HCT116 (cell line): ENCODE data around the gene ADAM17.
A peak's percentile ranks its signal among the peaks of the same experiment; 100 is the strongest.
"Not testable (repeated sequence)": the region's sequence is repeated elsewhere in the genome, so short reads cannot be mapped to it uniquely, and the experiment has no call there.

ENCODE experiments used
- CTCF ChIP-seq, 3 experiments: fragments of 200-600 bp in 1 of 3; sonication (generic) in 1 of 3; IDR thresholded peaks in 2 of 3; conservative IDR thresholded peaks in 1 of 3; 2 replicates each; pipeline ENCODE4 v1.5.1; 2012 to 2017; ENCODE audit warnings: low read depth in 2 of 3, low read length in 2 of 3, antibody characterized with exemption in 1 of 3, borderline replicate concordance in 1 of 3, control low read depth in 1 of 3, mild to moderate bottlenecking in 1 of 3, mixed read lengths in 1 of 3, mixed run types in 1 of 3, moderate library complexity in 1 of 3; ENCODE audit not compliant: insufficient read depth in 1 of 3
- EZH2 ChIP-seq: fragments of 200-600 bp; sonication (generic); IDR thresholded peaks from 2 replicates; pipeline ENCODE4 v1.6.1; 2017; ENCODE audit warnings: antibody characterized with exemption, mixed run types
- EZH2phosphoT487 ChIP-seq: fragments of 200-600 bp; IDR thresholded peaks from 2 replicates; pipeline ENCODE4 v1.6.1; 2018; ENCODE audit warnings: antibody characterized with exemption, borderline replicate concordance
- MAX ChIP-seq: IDR thresholded peaks from 2 replicates; pipeline ENCODE4 v1.6.1; 2012
- POLR2A ChIP-seq: IDR thresholded peaks from 2 replicates; pipeline ENCODE4 v1.7.0; 2011; ENCODE audit warnings: borderline replicate concordance; ENCODE audit not compliant: insufficient read depth, insufficient read length; ENCODE audit errors: extremely low read depth
- POLR2AphosphoS5 ChIP-seq: IDR thresholded peaks from 2 replicates; pipeline ENCODE4 v1.6.1; 2011; ENCODE audit warnings: mild to moderate bottlenecking, low read depth, low read length, moderate library complexity
- RAD21 ChIP-seq: IDR thresholded peaks from 2 replicates; pipeline ENCODE4 v1.6.1; 2012; ENCODE audit warnings: low read depth, mild to moderate bottlenecking
- REST ChIP-seq: IDR thresholded peaks from 2 replicates; pipeline ENCODE4 v1.6.1; 2012; ENCODE audit warnings: low read depth
- ZNF274 ChIP-seq: fragments of 200-500 bp; sonication (Bioruptor generic); IDR thresholded peaks from 2 replicates; pipeline ENCODE4 v1.6.1; 2014; ENCODE audit warnings: mild to moderate bottlenecking, low read depth, low read length, inconsistent platforms

- TF ChIP-seq CTCF (IDR thresholded peaks at IDR 0.05 in 2 of 3, conservative IDR thresholded peaks at IDR 0.05 in 1 of 3; ENCODE audit: borderline replicate concordance in 1 of 3, insufficient read depth in 1 of 3, low read depth in 2 of 3, low read length in 2 of 3); POLR2A; EZH2; REST; RAD21; ZNF274; POLR2AphosphoS5; EZH2phosphoT487: not testable (repeated sequence)
- TF ChIP-seq MAX = peak; percentile 24; the same call in 1 of the 2 replicates
Measured at GRCh38 chr2:9595256-9595655, 39.6 kb upstream of the ADAM17 start.
